Transverse colon (tissue), 4 donors: ENCODE results near the gene PACS1. TPM values are rescaled to one million over a fixed set of nuclear protein-coding genes. Genes with fewer than 3 reads are reported as not detected.

Source experiments
- DNase-seq: peaks from one replicate; pipeline ENCODE4 v3.0.0-alpha.2; 2019
- H3K27ac ChIP-seq, 4 donors: fragments of 200-600 bp; sonication (generic); 2 replicates each; pipeline ENCODE4 v1.5.1; 2016 to 2018; ENCODE audit warnings: inconsistent platforms in 4 of 4
- H3K27me3 ChIP-seq: fragments of 200-600 bp; sonication (generic); 2 replicates; pipeline ENCODE4 v1.5.1; 2017; ENCODE audit warnings: inconsistent platforms
- H3K36me3 ChIP-seq, 4 donors: fragments of 200-600 bp; sonication (generic); 2 replicates each; pipeline ENCODE4 v1.5.1; 2017 to 2019; ENCODE audit warnings: inconsistent platforms in 4 of 4
- H3K4me1 ChIP-seq, 4 donors: fragments of 200-600 bp; sonication (generic); 2 replicates each; pipeline ENCODE4 v1.5.1; 2017 to 2020; ENCODE audit warnings: inconsistent platforms in 4 of 4
- H3K4me3 ChIP-seq, 4 donors: fragments of 200-600 bp; sonication (generic); 1 replicate in 1 of 4; 2 replicates in 3 of 4; pipeline versions ENCODE4 v1.5.1 to v1.6.1; 2017 to 2019; ENCODE audit warnings: inconsistent platforms in 4 of 4
- H3K9me3 ChIP-seq, 2 donors: fragments of 200-600 bp; sonication (generic); 2 replicates each; pipeline ENCODE4 v1.5.1; 2017 to 2019; ENCODE audit warnings: inconsistent platforms in 2 of 2
- CTCF ChIP-seq, 5 experiments: fragments of 200-600 bp in 3 of 5; fragments of 450-650 bp in 2 of 5; sonication (generic) in 3 of 5; IDR thresholded peaks; 1 replicate in 2 of 5; 2 replicates in 3 of 5; pipeline ENCODE4 v1.5.1; 2016 to 2017; ENCODE audit warnings: antibody characterized with exemption in 5 of 5, inconsistent platforms in 3 of 5, mild to moderate bottlenecking in 2 of 5, moderate library complexity in 1 of 5
- EP300 ChIP-seq: sonication (generic); formaldehyde crosslinking; IDR thresholded peaks from one replicate; pipeline ENCODE4 v1.6.1; 2017; ENCODE audit warnings: antibody characterized with exemption, low read depth
- POLR2A ChIP-seq: fragments of 450-650 bp; IDR thresholded peaks from one replicate; pipeline ENCODE4 v1.6.1; 2016; ENCODE audit warnings: antibody characterized with exemption, mild to moderate bottlenecking, moderate library complexity
- POLR2AphosphoS5 ChIP-seq, 3 donors: sonication (generic); formaldehyde crosslinking; IDR thresholded peaks; one replicate each; pipeline ENCODE4 v1.6.1; 2016; ENCODE audit warnings: antibody characterized with exemption in 3 of 3
- WGBS, 2 donors: methylation state at CpG; one replicate each; pipeline ENCODE4 v1.1.5; 2018; ENCODE audit warnings: low coverage in 1 of 2; 5-methylcytosine and 5-hydroxymethylcytosine counted together
- in situ Hi-C, 4 donors: fragments of 200-750 bp; cut with MboI; loops; one replicate each; pipeline versions ENCODE4 v1.15.0 to v1.15.1; 2017; ENCODE audit warnings: low sequenced_read_pairs in 3 of 4, low pct_ligation_motif_present in 1 of 4, low pct_unique_long_range_greater_than_20kb in 1 of 4
- intact Hi-C: fragments of 100-400 bp; cut with DNase I; formaldehyde crosslinking; loops from one replicate; pipeline ENCODE4 v1.15.1; 2023; ENCODE audit warnings: low total_unique reads
- total RNA-seq, 4 donors: library from RNA; depleted of rRNA; stranded (reverse); fragments of >200 nt; gene quantifications; one replicate each; pipeline ENCODE4 v1.1.0, GENCODE V29; 2016

PACS1 gene
- total RNA-seq, 4 donors from 2014 or later: 9.8 to 52.0 (median 27.2) TPM

DNA sequence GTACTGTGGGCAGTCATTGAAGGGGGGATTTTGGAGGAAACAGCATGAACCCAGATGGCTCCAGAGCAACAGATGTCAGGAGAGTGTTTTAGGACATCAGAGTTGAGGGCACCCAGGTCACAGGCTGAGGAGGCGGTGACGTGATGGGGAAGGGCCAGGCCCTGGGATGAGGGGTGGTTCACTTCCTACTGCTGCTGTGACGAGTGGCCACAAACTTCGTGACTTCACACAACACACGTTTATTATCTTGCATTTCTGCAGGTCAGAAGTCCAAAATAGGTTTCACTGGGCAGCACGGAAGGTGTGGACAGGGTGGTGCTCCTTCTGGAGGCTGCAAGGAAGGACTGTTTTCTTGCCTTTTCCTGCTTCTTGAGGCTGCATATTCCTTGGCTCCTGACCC, 120.7 kb downstream of the PACS1 start:
- no peak overlapping the region for H3K27ac ChIP-seq
- H3K4me3 ChIP-seq: no peak overlapping the region
- in situ Hi-C loops (no loop called here), intact Hi-C loops (no loop called here)
- peak; percentile 9 for DNase-seq
- no peak for TF ChIP-seq POLR2A
- no peak for TF ChIP-seq POLR2AphosphoS5 (IDR thresholded peaks at IDR 0.05)
- no peak for TF ChIP-seq EP300
- no peak for TF ChIP-seq CTCF (IDR thresholded peaks at IDR 0.05)
- no peaks in the 10 kb centered on the region for H3K27me3 ChIP-seq
- 87 to 100% methylated on average over 1 to 6 of the region's 6 CpGs for WGBS, 2 donors
- H3K4me1 ChIP-seq: peaks cover 0 to 3% (median 0%) of the 10 kb centered on the region in 4 donors
- H3K36me3 ChIP-seq: no peaks in the 10 kb centered on the region
- H3K9me3 ChIP-seq: no peaks in the 10 kb centered on the region

- Histone ChIP-seq H3K4me3 (no peak overlapping the region), H3K27me3 (no peaks in the 10 kb centered on the region), H3K4me1 (peaks cover 0 to 3% (median 0%) of the 10 kb centered on the region in 4 donors), H3K9me3 (no peaks in the 10 kb centered on the region), H3K27ac (no peak overlapping the region), H3K36me3 (no peaks in the 10 kb centered on the region)
- in situ Hi-C loops (no loop called here), intact Hi-C loops (no loop called here)
- no peak for DNase-seq
- WGBS, 2 donors: 82 to 89% methylated on average over 11 of the region's 11 CpGs
- no peak for TF ChIP-seq CTCF (IDR thresholded peaks at IDR 0.05)
- no peak for TF ChIP-seq EP300
- TF ChIP-seq POLR2AphosphoS5 (IDR thresholded peaks at IDR 0.05): no peak
- no peak for TF ChIP-seq POLR2A
Observed at GRCh38 chr11:66192181-66192863, 122.2 kb downstream of the PACS1 start.

GRCh38 chr11:66194391-66194790, 124.3 kb downstream of the PACS1 start:
- no peak for TF ChIP-seq POLR2AphosphoS5 (IDR thresholded peaks at IDR 0.05)
- no peak for TF ChIP-seq EP300
- TF ChIP-seq CTCF (IDR thresholded peaks at IDR 0.05): no peak
- TF ChIP-seq POLR2A: no peak
- in situ Hi-C loops: no loop called here

GRCh38 chr11:66195867-66196266, 125.8 kb downstream of the PACS1 start:
- Histone ChIP-seq H3K27ac (no peak overlapping the region), H3K4me1 (no peaks in the 10 kb centered on the region), H3K27me3 (no peaks in the 10 kb centered on the region), H3K9me3 (no peaks in the 10 kb centered on the region), H3K4me3 (no peak overlapping the region), H3K36me3 (no peaks in the 10 kb centered on the region)
- 73 to 85% methylated on average over 2 of the region's 2 CpGs for WGBS, 2 donors
- in situ Hi-C loops: no loop called here
- intact Hi-C loops: no loop called here
- no peak for DNase-seq
- TF ChIP-seq POLR2A (no peak), CTCF (IDR thresholded peaks at IDR 0.05) (no peak), POLR2AphosphoS5 (IDR thresholded peaks at IDR 0.05) (no peak)

More at GRCh38 chr11:66194391-66194790, 124.3 kb downstream of the PACS1 start:
- intact Hi-C loops: no loop called here
- DNase-seq: no peak
- H3K9me3 ChIP-seq: no peaks in the 10 kb centered on the region
- 96 to 100% methylated on average over 1 of the region's 1 CpG for whole genome bisulfite sequencing, 2 donors
- no peak overlapping the region for H3K4me3 ChIP-seq
- no peak overlapping the region for H3K27ac ChIP-seq
- H3K36me3 ChIP-seq: no peaks in the 10 kb centered on the region
- H3K4me1 ChIP-seq: no peaks in the 10 kb centered on the region
- H3K27me3 ChIP-seq: no peaks in the 10 kb centered on the region
